Subcutaneous adipose tissue (tissue), 4 donors: ENCODE results near the gene PLSCR4. TPM values are rescaled to one million over a fixed set of nuclear protein-coding genes. Genes with fewer than 3 reads are reported as not detected.

Source experiments
- total RNA-seq, 4 donors: library from RNA; depleted of rRNA; stranded (reverse); fragments of >200 nt; gene quantifications; one replicate each; pipeline ENCODE4 v1.1.0, GENCODE V29; 2016
- TF ChIP-seq, protein P1 (sequence below): fragments of 450-650 bp; IDR thresholded peaks from one replicate; pipeline ENCODE4 v1.5.1; 2016; ENCODE audit warnings: low read depth, mild to moderate bottlenecking, control low read depth, antibody characterized with exemption, moderate library complexity

The PLSCR4 gene
- total RNA-seq, 4 donors from 2014 or later, result 79.9 to 144 (median 103) TPM

DNA sequence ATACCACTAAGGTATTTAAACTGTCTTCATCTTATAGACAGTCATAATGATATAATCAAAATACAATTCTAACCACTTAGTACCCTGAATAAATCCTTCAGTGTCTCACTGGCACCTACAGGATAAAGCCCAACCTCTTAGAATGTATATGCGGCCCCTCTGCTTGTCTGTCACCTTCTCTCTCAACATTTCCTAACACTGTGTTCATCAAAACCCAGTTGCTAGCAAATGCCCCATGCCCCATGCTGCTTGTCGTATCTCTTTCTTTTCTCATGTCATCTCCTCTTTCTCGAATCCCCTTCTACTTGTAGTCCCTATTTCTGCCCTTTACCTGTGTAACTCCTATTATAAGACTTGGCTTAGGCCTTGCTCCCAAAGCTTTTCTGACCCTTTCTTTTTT is 24.6 kb upstream of the PLSCR4 start:
- TF ChIP-seq, protein P1, sequence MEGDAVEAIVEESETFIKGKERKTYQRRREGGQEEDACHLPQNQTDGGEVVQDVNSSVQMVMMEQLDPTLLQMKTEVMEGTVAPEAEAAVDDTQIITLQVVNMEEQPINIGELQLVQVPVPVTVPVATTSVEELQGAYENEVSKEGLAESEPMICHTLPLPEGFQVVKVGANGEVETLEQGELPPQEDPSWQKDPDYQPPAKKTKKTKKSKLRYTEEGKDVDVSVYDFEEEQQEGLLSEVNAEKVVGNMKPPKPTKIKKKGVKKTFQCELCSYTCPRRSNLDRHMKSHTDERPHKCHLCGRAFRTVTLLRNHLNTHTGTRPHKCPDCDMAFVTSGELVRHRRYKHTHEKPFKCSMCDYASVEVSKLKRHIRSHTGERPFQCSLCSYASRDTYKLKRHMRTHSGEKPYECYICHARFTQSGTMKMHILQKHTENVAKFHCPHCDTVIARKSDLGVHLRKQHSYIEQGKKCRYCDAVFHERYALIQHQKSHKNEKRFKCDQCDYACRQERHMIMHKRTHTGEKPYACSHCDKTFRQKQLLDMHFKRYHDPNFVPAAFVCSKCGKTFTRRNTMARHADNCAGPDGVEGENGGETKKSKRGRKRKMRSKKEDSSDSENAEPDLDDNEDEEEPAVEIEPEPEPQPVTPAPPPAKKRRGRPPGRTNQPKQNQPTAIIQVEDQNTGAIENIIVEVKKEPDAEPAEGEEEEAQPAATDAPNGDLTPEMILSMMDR, result no peak

DNA sequence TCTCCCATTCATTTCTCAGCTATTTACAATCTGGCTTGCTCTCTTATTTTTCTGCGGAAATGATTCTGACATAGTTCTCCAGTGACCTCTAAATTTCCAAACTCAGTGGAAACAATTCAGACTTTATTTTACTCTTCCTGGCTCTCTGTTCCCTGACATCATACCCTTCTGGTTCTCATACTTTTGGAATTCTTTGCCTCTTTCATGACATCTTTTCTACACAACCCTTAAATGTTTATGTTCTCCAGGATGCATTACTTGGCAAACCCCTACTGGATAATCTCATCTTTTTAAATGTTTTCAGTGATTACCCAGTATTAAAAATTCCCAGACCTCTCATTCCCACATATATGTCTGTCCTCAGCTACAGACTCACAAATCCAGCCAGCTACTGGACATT is 23.9 kb upstream of the PLSCR4 start:
- TF ChIP-seq, protein P1, result no peak

DNA sequence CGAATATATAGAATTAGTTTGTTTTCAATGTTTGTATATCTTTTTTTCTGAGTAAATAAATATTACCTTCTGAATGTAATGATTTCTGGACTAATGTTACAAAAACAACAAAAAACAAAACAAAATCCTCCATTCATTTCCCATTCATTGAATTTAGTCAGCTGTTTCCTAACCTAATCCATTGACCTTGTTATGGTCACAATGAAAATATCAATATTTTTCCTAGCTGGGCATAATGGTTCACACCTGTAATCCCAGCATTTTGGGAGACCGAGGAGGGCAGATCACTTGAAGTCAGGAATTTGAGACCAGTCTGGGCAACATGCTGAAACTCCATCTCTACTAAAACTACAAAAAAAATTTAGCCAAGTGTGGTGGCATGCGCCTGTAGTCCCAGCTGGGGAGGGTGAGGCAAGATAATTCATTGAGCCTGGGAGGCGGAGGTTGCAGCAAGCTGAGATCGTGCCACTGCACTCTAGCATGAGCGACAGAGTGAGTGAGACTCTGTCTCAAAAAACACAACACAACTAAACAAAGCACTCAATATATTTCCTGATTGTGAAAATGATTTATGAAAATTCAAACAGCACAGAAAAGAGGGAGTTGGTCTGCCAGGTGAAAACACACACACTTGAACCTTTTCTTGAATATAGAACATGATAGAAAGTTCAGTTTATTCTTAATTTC is 23.0 kb upstream of the PLSCR4 start:
- TF ChIP-seq, protein P1, result no peak

DNA sequence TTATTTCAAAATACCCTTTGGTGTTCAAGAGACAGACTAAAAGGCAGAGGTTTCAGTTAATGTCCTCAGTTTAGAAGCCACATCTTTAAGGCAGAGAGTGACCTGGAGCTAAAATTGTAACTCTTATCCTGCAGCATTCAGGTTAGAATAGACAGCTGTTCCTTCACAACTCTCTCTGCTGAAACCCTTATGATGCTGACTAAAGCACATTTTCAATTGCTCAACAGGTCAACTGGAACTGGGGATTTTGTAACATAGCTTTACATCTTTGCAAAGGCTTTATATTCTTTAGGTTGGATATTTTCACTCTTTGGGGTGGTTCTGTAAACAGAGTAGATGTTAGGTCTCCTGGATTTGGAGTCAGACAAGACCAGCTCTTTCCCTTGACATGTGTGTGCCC is 20.3 kb upstream of the PLSCR4 start:
- TF ChIP-seq, protein P1, result no peak

DNA sequence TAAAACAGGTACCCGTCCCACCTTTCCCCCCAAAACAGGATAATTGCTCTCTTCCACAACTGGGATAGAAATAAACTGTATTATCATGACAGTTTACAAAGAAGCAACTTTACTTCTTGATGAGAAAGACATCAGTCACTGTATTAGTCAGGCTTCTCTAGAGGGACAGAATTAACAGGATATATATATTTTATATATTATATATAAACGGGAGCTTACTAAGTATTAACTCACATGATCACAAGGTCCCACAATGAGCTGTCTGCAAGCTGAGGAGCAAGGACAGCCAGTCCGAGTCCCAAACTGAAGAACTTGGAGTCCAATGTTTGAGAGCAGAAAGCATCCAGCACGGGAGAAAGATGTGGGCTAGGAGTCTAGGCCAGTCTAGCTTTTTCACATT is 18.4 kb upstream of the PLSCR4 start:
- TF ChIP-seq, protein P1, result no peak

DNA sequence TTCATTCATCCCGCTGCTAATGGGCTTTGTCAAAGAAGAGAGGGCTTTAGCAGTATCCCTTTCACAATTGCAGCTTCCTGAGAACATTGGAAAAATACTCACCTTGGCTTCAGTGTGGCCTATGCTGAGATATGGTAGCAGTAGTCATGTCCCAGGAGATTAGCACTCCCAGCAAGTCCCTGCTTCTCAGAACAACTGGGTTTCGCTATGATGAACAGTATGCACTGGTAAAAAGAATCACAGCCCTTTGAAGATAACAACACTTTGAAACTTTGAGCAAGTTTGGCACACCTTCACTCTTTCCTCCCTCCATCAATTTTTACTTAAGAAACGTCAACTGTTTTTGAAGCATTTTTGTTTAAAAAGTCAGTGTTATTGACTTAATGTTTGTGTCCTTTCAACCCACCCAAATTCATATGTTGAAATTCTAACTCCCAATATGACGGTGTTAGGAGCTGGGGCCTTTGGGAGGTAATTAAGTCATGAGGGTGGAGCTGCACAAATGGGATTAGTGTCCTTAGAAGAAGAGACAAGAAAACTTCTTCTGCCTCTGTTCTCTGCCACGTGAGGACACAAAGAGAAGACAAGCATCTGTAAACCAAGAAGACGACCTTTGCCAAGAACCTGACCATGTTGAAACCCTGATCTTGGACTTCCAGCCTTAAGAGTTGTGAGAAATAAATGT is 17.8 kb upstream of the PLSCR4 start:
- TF ChIP-seq, protein P1, result no peak

DNA sequence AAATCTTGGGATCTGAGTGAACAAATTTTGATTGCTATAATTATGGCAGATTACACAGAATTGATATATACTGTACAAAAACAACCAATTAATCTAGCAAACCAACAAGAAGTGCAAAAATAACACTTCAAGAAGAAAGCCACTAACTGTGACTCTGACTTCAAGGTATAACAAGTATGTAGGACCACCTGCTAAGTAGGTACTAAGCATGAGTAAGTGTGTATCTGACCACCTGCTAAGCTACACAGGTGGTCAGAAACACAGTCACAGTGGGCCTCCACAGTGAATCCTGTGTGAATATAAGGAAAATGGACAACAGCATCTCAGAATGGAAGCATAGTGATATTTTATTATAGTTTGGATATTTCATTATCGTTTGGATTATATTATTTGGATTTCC is 14.8 kb upstream of the PLSCR4 start:
- TF ChIP-seq, protein P1, result no peak
